HG02678 (cell line): ENCODE data around the gene DUSP1.
"Not testable (repeated sequence)": the region's sequence is repeated elsewhere in the genome, so short reads cannot be mapped to it uniquely, and the experiment has no call there.

Experiments
- ATAC-seq: cut with Tn5 transposase; IDR thresholded peaks from one replicate; pipeline ENCODE4 v1.9.1; 2021; ENCODE audit warnings: mild to moderate bottlenecking, moderate library complexity; ENCODE audit not compliant: unreplicated experiment

The DUSP1 gene

GRCh38 chr5:172798422-172799215 is 27.6 kb upstream of the DUSP1 start:
- ATAC-seq: no peak

DNA sequence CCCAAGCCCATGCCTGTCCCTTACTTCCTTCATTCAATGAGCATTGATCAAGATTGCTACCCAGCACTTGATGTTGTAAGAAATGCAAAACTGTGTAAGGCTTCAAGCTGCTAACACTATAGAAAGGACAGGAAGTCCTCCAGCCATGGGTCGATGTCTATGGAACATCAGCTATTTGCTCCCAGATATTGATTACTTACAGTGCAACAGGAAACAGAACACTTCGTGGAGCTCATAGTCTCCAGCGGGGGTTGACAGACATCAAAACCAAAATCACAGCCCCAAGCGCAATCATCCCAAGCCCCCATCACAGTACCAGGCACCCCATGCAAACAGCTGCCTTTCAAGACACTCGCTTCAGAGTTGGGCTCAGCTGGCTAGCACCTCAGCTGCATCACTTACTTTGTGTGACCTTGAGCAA is 26.8 kb upstream of the DUSP1 start:
- ATAC-seq: no peak

DNA sequence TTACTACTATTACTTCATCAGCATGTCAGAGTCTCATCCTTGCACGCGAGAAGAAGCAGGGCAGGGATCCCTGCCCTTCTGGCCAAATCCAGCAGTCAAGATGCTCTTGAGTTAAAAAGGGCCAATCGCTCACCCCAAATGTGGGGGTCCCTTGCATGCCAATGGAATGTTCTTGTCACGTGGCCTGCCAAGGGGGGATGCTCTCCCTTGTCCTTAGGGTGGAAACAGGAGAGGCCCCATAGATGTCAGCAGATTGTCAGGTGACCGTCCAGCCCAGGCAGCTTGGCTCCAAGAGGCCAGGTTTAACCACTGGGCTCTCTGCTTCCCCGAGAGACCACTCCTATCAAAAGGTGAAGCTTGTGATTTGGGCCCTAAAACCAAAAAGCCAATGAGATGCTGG is 25.3 kb upstream of the DUSP1 start:
- no peak for ATAC-seq

DNA sequence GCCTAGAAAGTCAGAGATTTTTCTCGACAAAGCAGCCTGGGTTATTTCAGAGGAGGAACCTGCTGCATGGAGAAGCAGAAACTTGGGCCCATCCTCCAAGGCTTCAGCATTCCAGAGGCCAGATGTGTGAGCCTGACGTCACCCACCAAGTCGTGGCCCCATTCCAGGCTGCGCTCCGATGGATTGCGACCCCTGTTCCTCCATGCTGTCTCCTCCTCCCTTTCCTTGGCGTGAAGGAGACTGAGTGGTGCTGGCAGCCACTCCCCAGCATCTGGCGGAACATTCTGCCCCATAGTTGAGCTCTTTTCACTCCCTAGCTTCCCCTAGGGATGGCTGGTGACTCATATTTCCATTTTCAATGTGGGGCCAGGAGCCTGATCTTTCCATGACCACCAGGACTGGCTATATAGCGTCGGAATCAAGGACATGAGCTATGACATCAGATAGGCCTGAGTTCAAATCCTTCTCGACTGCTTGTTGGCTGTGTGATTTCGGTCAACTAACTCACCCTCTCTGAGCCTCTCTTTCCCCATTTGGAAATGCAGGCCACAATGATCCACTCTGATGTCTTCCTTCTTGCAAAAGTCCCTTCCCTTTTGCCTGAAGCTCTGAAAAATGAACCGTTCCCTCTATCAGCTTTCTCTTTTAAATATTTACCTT is 24.5 kb upstream of the DUSP1 start:
- no peak for ATAC-seq

DNA sequence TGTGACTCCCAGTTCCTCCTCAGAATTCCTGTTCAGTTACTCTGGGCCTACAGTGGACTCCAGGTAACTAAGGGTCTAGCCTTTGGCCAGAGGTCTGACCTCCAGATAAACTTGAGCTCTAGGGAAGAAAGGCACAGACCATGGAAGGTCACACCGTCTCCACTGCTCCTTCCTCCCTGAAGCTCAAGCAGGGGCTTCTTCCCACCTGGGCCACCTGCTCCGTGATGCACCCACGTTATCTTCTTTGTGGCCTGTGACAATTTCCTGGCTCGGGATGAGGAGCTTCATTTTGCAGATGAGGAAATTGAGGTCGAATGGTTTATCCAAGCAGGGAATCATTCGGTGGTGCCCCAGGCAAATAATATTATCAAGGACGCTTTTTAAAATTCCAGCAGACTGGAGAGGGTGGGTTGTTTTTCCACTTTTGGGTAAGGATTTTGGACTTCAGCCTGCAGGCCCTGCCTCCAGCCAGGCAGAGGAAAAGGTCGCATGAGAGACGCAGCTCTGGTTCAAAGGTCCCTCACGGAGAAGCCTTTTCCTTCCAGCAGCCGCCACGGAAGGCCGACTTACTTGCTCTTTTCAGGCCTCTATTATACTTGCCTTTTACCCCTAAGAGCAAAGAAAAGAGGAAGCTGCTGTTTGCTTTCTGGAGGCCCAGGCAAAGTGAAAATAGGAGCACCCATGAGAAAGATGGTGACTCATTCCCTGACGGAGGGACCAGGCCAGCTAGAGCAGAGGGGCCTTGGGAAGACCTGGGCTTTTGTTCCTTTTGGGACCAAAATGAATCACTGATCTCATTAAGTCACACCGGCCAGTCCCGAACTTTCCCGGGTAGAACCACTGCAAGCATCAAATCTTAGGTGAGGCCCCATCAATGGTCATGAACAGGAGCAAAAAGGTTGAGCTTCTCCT is 22.8 kb upstream of the DUSP1 start:
- ATAC-seq: no peak

DNA sequence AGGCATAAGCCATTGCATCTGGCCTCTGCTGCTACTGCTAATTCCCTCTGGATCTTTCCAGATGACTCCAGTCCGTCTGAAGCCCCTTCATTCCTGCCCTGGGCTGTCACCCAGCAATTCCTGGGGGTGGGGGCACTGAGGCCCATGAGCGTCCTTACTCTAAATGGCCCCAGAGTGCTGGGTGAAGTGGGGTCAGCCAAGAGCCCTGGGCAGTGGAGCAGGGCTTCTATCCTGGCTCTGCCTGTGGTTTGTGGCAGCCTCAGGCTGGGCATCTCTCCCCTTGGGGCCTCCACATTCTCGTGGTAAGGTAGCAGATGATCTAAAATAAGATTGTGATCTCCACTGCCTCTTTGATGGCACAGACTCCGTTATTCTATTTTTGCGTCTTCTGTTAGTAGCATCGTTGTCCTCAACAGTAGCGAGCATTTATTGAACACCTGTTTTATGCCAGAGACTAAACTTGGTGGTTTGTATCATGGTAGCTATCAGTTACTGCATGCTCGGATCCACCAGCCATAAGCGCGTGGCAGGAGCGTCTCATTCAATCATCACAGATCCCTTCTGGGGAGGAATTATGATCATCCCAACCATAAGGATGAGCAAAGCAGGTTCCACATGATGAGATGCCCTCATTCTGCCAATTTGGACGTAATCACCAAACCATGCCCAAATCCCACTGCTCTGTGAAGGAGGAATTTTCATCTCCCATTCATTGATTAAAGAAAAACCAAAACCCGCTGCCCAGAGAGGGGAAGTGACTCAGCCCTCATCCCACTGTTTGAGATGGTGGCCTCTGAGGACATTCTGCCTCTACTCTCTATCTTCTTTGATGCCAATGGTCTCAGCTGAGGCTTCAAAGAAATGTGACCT is 21.9 kb upstream of the DUSP1 start:
- ATAC-seq: no peak

GRCh38 chr5:172791726-172792445 is 20.9 kb upstream of the DUSP1 start:
- ATAC-seq: no peak

DNA sequence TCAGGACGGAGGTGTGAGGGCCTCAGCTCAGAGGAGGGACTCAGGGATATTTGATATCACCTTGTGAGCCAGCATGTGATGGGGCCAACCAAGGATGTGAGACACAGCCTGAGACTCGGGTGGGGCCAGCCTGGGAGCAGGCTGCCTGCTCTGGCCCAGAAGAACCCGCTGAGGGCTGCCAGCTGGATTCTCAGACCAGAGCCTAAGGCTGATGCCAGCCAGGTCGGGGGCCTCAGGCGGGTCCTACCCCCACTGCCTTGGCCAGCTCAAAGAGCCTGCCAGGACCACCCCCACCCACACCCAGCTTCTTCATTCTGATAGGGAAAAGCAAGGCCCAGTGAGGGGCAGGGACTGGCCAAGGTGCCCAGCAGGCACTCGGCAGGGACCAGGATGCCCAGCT is 20.3 kb upstream of the DUSP1 start:
- no peak for ATAC-seq

DNA sequence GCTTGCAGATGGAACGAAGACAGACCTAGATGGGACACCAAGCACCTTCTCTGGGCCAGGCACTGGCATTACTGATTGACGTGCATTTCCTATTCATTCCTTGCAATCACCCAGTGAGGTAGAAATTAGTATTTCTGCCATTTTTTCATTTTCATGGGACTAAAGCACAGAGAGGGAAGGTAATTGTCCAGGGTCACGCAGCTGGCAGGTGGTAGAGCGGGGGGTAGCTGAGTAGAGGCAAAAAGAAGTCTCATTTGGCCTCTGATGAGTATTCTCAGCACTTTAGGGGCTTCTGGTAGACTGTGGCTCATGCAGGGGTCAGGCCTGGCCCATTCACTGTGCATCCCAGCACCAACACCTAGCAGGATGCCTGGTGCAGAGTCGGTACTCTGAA is 19.5 kb upstream of the DUSP1 start:
- no peak for ATAC-seq

DNA sequence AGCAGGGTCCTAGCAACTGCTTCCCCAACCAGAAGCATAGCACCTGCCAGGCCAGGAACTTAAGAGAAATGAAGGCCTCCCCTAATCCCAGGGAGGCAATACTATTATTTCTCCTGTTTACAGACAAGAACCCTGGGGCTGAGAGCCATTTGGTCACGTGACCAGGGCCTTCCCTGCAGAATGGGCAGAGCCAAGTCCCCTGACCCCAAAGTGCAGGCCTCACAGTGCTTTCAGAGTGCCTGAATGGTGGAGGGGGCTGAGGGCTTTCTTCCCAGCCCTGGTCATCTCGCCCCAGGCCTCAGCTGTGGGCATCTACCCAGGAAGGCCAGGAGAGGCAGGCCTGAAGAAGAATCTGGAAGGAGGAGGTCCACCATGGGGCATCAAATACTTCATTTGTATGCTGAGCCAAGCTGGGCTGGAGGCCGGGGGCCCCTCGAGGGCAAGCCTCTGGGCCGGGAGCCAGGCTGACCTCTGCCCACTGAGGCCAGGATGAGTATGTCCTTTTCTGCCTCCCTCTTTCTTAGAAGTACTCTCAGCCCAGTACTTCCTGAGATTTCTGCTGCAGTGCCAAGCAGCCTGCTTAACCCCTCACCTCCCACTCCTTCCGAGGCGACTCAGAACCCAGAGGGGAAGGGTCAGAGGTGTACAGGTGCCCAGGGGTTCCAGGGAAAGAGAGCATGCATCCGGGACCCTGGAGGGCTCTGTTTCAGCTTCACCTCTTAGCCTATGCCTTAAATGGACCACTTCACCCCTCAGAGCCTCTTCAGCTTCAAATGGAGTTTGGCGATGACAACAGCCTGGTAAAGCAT is 18.9 kb upstream of the DUSP1 start:
- no peak for ATAC-seq

- no peak for ATAC-seq
Measured at GRCh38 chr5:172788771-172789686, 18.0 kb upstream of the DUSP1 start.

- ATAC-seq: not testable (repeated sequence)
Measured at GRCh38 chr5:172787538-172787937, 16.5 kb upstream of the DUSP1 start.

- ATAC-seq: no peak
Measured at GRCh38 chr5:172786736-172787462, 15.9 kb upstream of the DUSP1 start.

DNA sequence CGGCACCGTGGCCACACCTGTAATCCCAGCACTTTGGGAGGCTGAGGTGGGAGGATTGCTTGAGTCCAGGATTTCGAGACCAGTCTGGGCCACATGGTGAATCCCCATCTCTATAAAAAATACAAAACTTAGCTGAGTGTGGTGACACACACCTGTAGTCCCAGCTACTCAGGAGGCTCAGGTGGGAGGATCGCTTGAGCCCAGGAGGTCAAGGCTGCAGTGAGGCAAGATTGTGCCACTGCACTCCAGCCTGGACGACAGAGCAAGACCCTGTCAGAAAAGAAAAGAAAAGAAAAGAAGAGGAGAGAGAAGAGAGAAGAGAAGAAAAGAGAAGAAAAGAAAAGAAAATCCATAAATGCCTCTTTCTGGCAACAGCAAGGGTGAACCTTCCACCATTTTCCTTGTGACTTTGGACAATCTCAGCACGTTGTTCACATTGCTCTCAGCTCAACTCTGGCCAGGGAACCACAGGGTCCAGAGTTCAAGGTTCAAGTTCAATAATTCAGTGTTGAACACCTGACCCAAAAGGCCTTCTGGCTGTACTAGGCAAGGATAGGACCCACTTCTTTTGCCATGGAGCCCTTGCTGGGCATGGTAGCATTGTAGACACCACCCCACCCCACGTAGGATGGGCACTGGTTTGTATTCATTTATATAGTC is 14.6 kb upstream of the DUSP1 start:
- ATAC-seq: no peak

DNA sequence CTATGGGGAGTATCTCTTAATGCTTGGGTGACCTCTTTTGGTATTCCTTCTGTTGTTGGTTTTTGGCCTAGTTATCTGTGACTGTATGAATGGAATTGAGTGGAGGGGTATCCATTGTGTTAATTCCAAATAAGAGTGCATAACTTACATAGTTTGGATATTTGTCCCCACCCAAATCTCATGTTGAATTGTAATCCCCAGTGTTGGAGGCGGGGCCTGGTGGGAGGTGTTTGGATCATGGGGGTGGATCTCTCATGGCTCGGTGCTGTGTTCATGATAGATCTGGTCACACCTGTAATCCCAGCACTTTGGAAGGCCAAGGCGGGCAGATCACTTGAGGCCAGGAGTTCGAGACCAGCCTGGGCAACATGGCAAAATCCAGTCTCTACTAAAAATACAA is 13.2 kb upstream of the DUSP1 start:
- not testable (repeated sequence) for ATAC-seq

- ATAC-seq: not testable (repeated sequence)
Measured at GRCh38 chr5:172783319-172783718, 12.3 kb upstream of the DUSP1 start.
